WTC11 (cell line): ENCODE results near the gene OR4K1. TPM values are rescaled to one million over a fixed set of nuclear protein-coding genes. Genes with fewer than 3 reads are reported as not detected.

Experiments
- ATAC-seq: fragments of 200-7000 bp; cut with Tn5 transposase; 2 replicates; pipeline ENCODE4 v1.10.0; 2021; ENCODE audit warnings: mild to moderate bottlenecking, moderate library complexity
- CTCF ChIA-PET: fragments of 300-600 bp; sonication (Branson Sonifier 250); formaldehyde crosslinking; loops from one replicate; lab custom pipeline; 2021; ENCODE audit warnings: antibody characterized with exemption; lab: Charles Lee
- POLR2A ChIA-PET: fragments of 350-600 bp; sonication (Branson Sonifier 250); formaldehyde crosslinking; loops from one replicate; lab custom pipeline; 2021; ENCODE audit warnings: antibody characterized with exemption; lab: Charles Lee
- DNase-seq: peaks from one replicate; pipeline ENCODE4 v3.0.0; 2021; ENCODE audit warnings: low spot score
- H3K27ac Mint-ChIP-seq: 2 replicates; pipeline ENCODE4 v1.8.0; 2021; ENCODE audit warnings: mixed read lengths
- H3K27me3 Mint-ChIP-seq: 2 replicates; pipeline ENCODE4 v1.8.0; 2021; ENCODE audit warnings: low read depth, mild to moderate bottlenecking, moderate library complexity, mixed read lengths
- H3K36me3 Mint-ChIP-seq: 2 replicates; pipeline ENCODE4 v1.8.0; 2021; ENCODE audit warnings: mixed read lengths
- H3K4me1 Mint-ChIP-seq: 2 replicates; pipeline ENCODE4 v1.8.0; 2022; ENCODE audit warnings: mixed read lengths
- H3K4me3 Mint-ChIP-seq: 2 replicates; pipeline ENCODE4 v1.8.0; 2021; ENCODE audit warnings: mild to moderate bottlenecking, moderate library complexity, mixed read lengths
- H3K9me3 Mint-ChIP-seq: 2 replicates; pipeline ENCODE4 v1.8.0; 2021; ENCODE audit warnings: mixed read lengths
- ARID4B ChIP-seq: sonication (generic); formaldehyde crosslinking; IDR thresholded peaks from 2 replicates; pipeline ENCODE4 v1.8.0; 2023; ENCODE audit warnings: missing genetic modification reagents, mild to moderate bottlenecking, borderline replicate concordance
- ATF1 ChIP-seq: sonication (generic); formaldehyde crosslinking; IDR thresholded peaks from 2 replicates; pipeline ENCODE4 v1.8.1; 2023; ENCODE audit warnings: mild to moderate bottlenecking, moderate library complexity, missing genetic modification reagents
- CBFB ChIP-seq: sonication (generic); formaldehyde crosslinking; IDR thresholded peaks from 2 replicates; pipeline ENCODE4 v1.8.1; 2022; ENCODE audit warnings: mild to moderate bottlenecking, low read depth, missing genetic modification reagents
- HMGXB4 ChIP-seq: sonication (generic); formaldehyde crosslinking; IDR thresholded peaks from 2 replicates; pipeline ENCODE4 v1.8.1; 2023; ENCODE audit warnings: mild to moderate bottlenecking, moderate library complexity, missing genetic modification reagents
- MAX ChIP-seq: sonication (generic); formaldehyde crosslinking; IDR thresholded peaks from 2 replicates; pipeline ENCODE4 v1.8.0; 2022; ENCODE audit warnings: mild to moderate bottlenecking, missing genetic modification reagents
- NFATC4 ChIP-seq: fragments of 250-450 bp; sonication (Bioruptor Pico); IDR thresholded peaks from 2 replicates; pipeline ENCODE4 v1.9.0; 2021; ENCODE audit warnings: mild to moderate bottlenecking
- NFE2L1 ChIP-seq: sonication (generic); formaldehyde crosslinking; IDR thresholded peaks from 2 replicates; pipeline ENCODE4 v1.8.1; 2023; ENCODE audit warnings: missing genetic modification reagents
- PRDM15 ChIP-seq: sonication (generic); formaldehyde crosslinking; IDR thresholded peaks from 2 replicates; pipeline ENCODE4 v1.8.0; 2022; ENCODE audit warnings: missing genetic modification reagents
- SOX15 ChIP-seq: fragments of 250-450 bp; sonication (Bioruptor Pico); IDR thresholded peaks from 2 replicates; pipeline ENCODE4 v1.9.0; 2021; ENCODE audit warnings: mild to moderate bottlenecking
- TCF7 ChIP-seq: sonication (generic); formaldehyde crosslinking; IDR thresholded peaks from 2 replicates; pipeline ENCODE4 v1.8.0; 2022; ENCODE audit warnings: mild to moderate bottlenecking, low read depth, missing genetic modification reagents, moderate library complexity
- USF2 ChIP-seq: sonication (generic); formaldehyde crosslinking; IDR thresholded peaks from 2 replicates; pipeline ENCODE4 v1.8.1; 2023; ENCODE audit warnings: mild to moderate bottlenecking, missing genetic modification reagents, moderate library complexity
- ZBTB43 ChIP-seq: sonication (generic); formaldehyde crosslinking; IDR thresholded peaks from 2 replicates; pipeline ENCODE4 v1.8.1; 2023; ENCODE audit warnings: mild to moderate bottlenecking, missing genetic modification reagents
- ZNF121 ChIP-seq: sonication (generic); formaldehyde crosslinking; IDR thresholded peaks from 2 replicates; pipeline ENCODE4 v1.8.0; 2023; ENCODE audit warnings: missing genetic modification reagents
- ZNF281 ChIP-seq: sonication (generic); formaldehyde crosslinking; IDR thresholded peaks from 2 replicates; pipeline ENCODE4 v1.8.0; 2023; ENCODE audit warnings: mild to moderate bottlenecking, missing genetic modification reagents
- ZNF396 ChIP-seq: fragments of 250-450 bp; sonication (Bioruptor Pico); IDR thresholded peaks from 2 replicates; pipeline ENCODE4 v1.8.0; 2021; ENCODE audit warnings: mild to moderate bottlenecking, moderate library complexity, borderline replicate concordance
- ZNF512 ChIP-seq: sonication (generic); formaldehyde crosslinking; IDR thresholded peaks from 2 replicates; pipeline ENCODE4 v1.8.1; 2022; ENCODE audit warnings: missing genetic modification reagents, borderline replicate concordance
- ZSCAN18 ChIP-seq: fragments of 250-450 bp; sonication (Bioruptor Pico); IDR thresholded peaks from 2 replicates; pipeline ENCODE4 v2.1.2; 2022; ENCODE audit warnings: mild to moderate bottlenecking, moderate library complexity
- total RNA-seq: library from RNA; stranded (reverse); gene quantifications from 3 replicates; pipeline ENCODE4 v1.2.3, GENCODE V29; 2021

The OR4K1 gene
- total RNA-seq, 1 experiment from 2014 or later, result not detected

- TF ChIP-seq ZNF121 (CRISPR knock-in tag) (no peak), TCF7 (CRISPR knock-in tag) (no peak), MAX (CRISPR knock-in tag) (no peak), ZNF281 (CRISPR knock-in tag) (no peak), SOX15 (CRISPR knock-in tag) (no peak), ZNF512 (CRISPR knock-in tag) (no peak), NFATC4 (CRISPR knock-in tag) (no peak), CBFB (CRISPR knock-in tag) (no peak), NFE2L1 (CRISPR knock-in tag) (no peak), USF2 (no peak), ZSCAN18 (CRISPR knock-in tag) (no peak)
- CTCF ChIA-PET, result no interaction called here
- no peak for ATAC-seq
- Mint-ChIP-seq H3K9me3 (peaks cover 75% of the 10 kb centered on the region), H3K4me3 (no peak overlapping the region), H3K27ac (no peak overlapping the region), H3K4me1 (no peaks in the 10 kb centered on the region), H3K36me3 (peaks cover 86% of the 10 kb centered on the region), H3K27me3 (peaks cover 11% of the 10 kb centered on the region)
- no peak for DNase-seq
- POLR2A ChIA-PET, result no interaction called here
These were observed 29.7 kb upstream of the OR4K1 start for GRCh38 chr14:19900999-19901398.

- ATAC-seq (no peak), DNase-seq (no peak)
- CTCF ChIA-PET, result no interaction called here
- Mint-ChIP-seq H3K27ac (no peak overlapping the region), H3K27me3 (peaks cover 9% of the 10 kb centered on the region), H3K4me3 (no peak overlapping the region), H3K4me1 (no peaks in the 10 kb centered on the region), H3K9me3 (peaks cover 89% of the 10 kb centered on the region), H3K36me3 (peaks cover 86% of the 10 kb centered on the region)
- POLR2A ChIA-PET, result no interaction called here
- TF ChIP-seq ATF1 (CRISPR knock-in tag) (no peak), ARID4B (CRISPR knock-in tag) (no peak), ZNF396 (no peak), ZBTB43 (CRISPR knock-in tag) (no peak), PRDM15 (CRISPR knock-in tag) (no peak), HMGXB4 (CRISPR knock-in tag) (no peak)
These were observed 28.3 kb upstream of the OR4K1 start for GRCh38 chr14:19902409-19902808.
